NCI-H1092 treated with DMSO at 0.1 percent for 48 hours (cell line): ENCODE data around the gene ASIC1.
A peak's percentile ranks its signal among the peaks of the same experiment; 100 is the strongest.
"Not testable (repeated sequence)": the region's sequence is repeated elsewhere in the genome, so short reads cannot be mapped to it uniquely, and the experiment has no call there.

Experiments used
- DNase-seq: peaks from one replicate; lab custom pipeline; 2025; lab: John Stamatoyannopoulos, UW

ASIC1 gene

DNA sequence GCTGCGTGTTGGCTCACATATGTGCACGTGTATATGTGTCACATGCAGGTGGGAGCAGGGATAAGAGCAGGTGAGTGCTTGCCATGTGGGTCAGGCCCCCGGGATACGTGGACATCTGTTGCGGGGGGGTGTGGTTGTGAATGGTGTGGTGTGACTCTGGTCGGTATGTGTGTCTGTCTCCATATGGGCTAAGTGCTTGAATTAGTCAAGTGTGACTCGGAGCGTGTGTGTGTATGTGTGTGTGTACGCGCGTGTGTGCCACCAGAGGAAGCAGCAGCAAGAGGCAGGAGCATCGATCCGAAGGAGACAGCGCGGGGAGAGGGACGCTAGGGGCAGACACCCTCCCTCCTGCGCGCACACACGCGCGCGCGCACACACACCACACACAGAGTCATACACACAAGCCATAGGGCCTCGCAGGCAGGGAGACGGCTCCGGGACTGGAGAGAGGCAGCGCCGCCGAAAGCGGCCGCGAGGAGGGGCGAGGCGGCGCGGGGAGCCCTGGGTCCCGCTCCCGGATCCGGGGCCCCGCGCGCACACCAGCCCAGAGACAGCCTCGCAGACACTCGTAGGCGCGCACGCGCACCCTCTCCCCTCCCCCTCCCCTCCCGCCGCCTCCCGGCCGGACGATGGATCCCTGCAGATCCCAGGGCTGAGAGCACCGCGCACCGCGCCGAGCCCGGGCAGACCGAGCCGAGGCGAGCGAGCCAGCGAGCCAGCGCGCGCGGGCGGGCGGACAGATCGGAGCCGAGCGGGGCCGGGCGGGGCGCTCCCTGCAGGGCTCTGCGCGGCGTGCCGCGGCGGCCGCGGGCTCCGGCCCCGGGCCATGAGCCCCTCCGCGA lies at the start of gene ASIC1:
Gene ASIC1 (plus strand): TSS at position 597 of the 842 bp plus-strand sequence. CDS start 1,171 bp downstream, outside the sequence.
- DNase-seq, result peak; percentile 53

DNA sequence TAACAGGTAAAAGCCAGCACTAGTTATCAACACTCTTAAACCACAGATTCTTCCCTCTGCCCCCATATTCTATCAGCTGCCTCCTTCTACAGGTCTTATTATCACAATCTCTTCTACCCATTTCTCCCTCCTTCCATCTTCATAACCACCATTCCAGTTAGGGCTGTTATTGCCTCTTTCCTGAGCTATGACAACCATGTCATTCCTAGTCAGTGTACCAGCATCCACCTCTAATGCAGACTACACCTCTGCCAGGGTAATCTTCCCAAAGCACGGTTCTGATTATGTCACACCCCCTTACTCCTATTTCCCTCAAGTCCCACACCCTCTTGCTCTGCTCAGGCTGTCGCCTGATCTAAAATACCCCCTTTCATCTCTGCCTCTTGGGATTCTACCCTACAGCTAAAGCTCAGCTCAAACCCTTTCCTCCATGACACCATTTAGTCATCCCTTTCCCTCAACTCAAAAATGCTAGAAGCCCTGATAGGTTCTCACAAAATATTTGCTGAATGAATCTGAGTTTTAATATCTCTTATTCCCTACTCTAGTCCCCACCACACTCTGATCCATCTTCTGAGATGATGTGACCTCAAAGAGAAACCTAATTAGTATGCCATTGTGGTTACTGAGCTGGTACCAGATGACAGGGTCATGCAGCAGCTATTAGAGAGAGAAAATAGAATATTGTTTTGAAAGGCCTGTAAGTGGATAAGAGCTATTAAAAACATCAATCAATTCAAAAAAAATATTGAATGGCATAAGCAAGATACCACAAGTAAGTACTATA lies 43.8 kb upstream of the ASIC1 start:
- no peak for DNase-seq

GRCh38 chr12:50014342-50014741 lies 43.1 kb upstream of the ASIC1 start:
- no peak for DNase-seq

DNA sequence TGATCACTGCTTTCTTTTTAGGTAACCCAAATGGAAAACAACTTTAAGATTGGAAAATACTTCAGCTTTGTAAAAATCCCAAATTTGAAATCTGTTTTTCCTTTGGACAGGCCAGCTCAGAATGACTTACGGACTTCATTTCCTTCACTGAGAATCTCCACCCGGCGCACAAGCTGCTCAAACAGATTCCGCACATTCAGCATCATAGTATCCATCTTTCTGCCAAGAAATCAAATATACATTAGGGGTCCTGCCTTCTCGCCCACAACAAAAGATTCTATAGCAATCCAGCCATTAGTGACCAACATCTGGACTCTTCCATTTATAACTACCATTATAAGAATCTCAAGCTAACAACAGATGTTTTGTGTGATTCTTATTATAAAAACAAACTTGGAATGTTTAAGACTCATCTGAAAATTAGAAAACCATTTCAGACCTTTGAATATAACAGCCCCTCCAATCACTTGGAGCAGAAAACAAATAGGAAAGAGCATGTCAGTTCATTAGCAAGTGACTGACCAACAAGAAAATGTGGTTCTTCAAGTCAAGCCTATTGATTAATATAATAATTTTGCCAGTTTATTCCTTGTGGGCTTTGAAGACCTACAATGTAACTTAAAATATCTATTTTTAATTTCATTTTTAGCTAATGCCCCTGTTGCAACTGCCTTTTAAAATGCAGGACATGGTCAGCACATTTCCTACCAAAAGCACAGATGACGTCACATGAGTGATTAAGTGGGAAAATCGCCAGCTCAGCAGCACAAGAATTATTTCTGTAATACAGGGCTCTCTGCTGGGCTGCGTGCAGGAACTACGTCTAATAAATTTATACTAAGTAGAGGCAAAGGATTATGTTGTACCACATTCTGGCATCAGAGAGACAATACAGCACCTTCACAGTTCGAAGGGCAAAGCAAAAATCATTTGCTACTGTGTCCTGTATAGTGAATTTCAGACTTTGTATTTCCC lies 40.6 kb upstream of the ASIC1 start:
- DNase-seq, result no peak

DNA sequence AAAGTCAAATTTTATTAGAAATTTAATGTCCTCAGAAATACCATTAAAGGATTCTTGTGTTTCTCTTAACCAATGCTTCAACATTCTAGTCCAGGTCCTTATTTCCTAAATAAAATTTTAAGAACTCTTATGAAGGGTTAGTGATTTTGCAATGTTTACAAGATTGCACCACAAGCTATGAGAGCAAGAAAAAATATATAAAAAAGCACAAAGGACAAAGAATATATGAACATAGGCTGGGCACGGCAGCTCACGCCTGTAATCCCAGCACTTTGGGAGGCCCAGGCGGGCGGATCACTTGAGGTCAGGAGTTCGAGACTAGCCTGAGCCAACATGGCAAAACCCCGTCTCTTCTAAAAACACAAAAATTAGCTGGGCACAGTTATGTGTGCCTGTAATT lies 39.8 kb upstream of the ASIC1 start:
- DNase-seq, result no peak

GRCh38 chr12:50018154-50018553 lies 39.2 kb upstream of the ASIC1 start:
- no peak for DNase-seq

GRCh38 chr12:50018968-50019367 lies 38.4 kb upstream of the ASIC1 start:
- DNase-seq, result no peak

- no peak for DNase-seq
Observed at GRCh38 chr12:50019524-50019923, 37.9 kb upstream of the ASIC1 start.

DNA sequence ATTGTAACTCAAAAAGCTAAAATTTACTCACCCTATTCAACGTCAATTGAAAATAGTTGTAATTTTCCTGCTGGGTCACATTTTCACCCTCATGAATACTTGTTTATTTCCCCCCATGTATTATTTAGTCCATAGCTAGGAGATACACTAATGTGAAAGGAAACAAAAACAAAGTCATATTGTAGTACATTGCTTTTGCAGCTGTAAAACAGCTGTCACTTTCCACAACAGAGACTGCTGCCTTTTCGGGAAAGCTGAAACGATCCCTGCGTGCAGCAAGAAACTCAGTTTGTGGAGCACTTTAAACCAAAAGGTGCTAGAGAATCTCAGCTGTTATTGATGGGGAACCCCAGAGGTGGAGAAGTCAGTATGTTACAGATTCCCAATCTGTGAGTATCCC lies 36.4 kb upstream of the ASIC1 start:
- DNase-seq, result no peak

GRCh38 chr12:50022903-50023302 lies 34.5 kb upstream of the ASIC1 start:
- DNase-seq, result no peak

- no peak for DNase-seq
Observed at GRCh38 chr12:50024227-50024626, 33.2 kb upstream of the ASIC1 start.

- DNase-seq, result peak; percentile 24
Observed at GRCh38 chr12:50024805-50025186, 32.6 kb upstream of the ASIC1 start.

GRCh38 chr12:50025187-50026059 lies 32.0 kb upstream of the ASIC1 start, which contains the start of gene RACGAP1:
Gene RACGAP1 (minus strand): TSS chr12:50025494. CDS start chr12:50016715, 8,779 bp downstream.
- peak; percentile 97 for DNase-seq

DNA sequence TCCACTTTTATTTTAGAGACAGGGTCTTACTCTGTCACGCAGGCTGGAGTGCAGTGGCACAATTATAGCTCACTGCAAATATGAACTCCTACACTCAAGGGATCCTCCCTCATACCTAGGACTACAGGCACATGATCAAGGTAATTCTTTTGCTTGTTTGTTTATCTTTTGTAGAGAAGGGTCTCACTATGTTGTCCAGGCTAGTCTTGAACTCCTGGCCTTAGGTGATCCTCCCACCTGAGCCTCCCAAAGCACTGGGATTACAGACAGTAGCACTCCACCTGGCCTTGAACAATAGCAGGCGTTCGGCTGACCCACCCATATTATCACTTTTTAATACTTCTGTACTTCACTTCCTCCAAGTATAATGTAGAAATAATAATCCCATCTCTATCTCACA lies 30.7 kb upstream of the ASIC1 start:
- DNase-seq, result no peak

- DNase-seq, result not testable (repeated sequence)
Observed at GRCh38 chr12:50030449-50030848, 26.9 kb upstream of the ASIC1 start.

DNA sequence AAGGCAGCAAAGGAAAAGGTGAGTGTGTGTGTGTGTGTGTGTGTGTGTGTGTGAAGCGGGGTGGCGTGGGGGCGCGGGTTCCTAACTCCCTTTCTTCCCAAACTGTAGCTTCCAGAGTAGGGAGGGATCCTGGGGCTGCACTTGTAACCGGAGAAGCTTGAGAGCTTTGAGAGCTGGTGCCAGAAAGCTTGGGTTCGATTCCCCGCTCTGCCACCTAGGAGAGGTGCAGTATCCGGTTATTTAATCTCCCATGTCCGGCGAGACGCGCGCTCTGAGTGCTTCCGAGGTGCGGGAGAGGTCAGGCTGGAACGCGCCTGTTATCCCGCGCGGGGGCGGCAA lies 24.9 kb upstream of the ASIC1 start:
- no peak for DNase-seq

GRCh38 chr12:50032854-50033581 lies 24.4 kb upstream of the ASIC1 start:
- no peak for DNase-seq

GRCh38 chr12:50038336-50038735 lies 19.1 kb upstream of the ASIC1 start:
- no peak for DNase-seq

- peak; percentile 45 for DNase-seq
Observed at GRCh38 chr12:50039151-50039835, 18.1 kb upstream of the ASIC1 start.

GRCh38 chr12:50040657-50041056 lies 16.7 kb upstream of the ASIC1 start:
- no peak for DNase-seq
